HL-60/S4 treated with phorbol 12-myristate 13-acetate at 8.2 ng/mL for 4 days and 3 days (cell line): ENCODE data around the gene PPM1F.

Experiments used
- in situ Hi-C: fragments of 300-500 bp; cut with MboI; formaldehyde crosslinking; loops from 2 replicates; pipeline ENCODE4 v1.15.0; 2022; ENCODE audit warnings: low sequenced_read_pairs

PPM1F gene

DNA sequence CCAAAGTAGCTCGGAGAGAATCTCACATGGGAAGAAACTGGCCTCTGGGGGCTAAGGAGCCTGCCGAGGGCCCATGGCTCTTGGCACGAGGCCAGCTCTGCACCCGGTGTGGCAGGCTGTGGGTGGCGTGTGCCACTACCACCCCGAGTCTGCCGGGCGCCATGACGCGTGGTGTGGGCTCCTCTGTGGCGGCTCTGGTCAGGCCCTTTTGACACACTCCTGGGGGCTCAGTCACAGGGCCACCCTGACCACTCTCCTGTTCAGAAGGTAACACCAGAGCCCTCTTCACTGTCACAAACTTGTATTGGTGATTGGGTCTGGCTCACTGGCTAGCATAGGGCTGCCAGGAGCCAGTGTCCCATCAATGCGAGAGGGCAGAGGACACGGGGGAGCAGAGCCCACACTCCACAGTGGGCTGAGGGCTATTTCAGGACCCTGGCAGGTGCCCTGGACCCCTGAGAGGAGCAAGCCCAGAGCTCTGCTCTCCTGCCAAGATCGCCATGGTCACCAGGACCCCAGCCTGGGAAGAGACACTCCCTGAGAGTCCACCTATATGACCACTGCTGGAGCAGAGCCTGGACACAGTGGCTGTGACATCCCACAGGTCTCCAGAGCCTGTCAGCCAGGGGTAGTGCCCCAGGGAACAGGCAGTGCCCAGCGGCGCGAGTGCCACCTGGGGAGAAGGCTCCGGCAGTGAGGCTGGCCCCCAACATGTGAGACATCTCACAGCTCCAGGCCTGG is 8.6 kb upstream of the PPM1F start:
- in situ Hi-C loops = no loop called here

DNA sequence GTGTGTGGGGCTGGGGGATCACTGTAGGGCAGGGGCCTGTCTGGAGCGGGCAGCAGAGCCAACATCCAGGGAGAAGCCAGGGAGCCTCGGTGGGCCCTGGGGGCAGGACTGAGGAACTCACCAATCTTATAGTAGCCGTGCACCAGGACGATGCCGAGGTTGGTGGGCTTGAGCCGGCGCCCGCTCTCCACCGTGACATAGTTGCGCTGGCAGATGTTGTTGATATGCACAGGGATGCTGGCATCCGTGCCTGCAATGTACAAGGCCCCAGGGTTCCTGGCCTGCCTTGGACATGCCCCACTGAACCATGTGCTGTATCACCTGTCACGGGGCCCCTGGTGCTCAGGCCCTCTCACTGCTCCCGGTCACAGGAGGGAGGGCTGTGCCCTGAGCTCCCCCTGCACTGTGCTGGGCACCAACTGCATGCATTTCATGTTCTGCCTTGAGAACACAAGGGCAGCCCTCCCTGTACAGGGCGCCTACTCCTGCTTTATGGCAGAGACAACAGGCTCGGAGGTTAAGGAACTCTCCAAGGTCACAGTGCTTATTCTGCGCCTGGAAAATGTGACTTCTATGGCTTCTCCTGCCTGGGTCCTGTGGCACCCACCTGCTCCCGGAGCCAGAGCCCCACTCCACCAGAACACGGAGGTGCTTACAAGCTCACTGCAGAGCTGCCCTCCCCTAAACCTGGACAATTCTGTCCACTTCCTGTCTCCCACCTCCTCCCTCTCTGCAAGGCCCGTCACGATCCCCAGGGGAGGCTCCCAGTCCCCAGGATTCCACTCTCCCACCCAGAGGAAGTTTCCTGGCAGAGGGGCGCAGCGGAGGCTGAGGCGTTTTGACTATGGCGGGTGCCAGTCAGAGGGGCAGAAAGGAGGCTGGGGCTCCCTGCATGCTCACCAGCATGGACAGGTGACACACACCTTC is 7.8 kb upstream of the PPM1F start:
- in situ Hi-C loops = no loop called here

GRCh38 chr22:21959274-21960074 is 6.8 kb upstream of the PPM1F start:
- in situ Hi-C loops = no loop called here

DNA sequence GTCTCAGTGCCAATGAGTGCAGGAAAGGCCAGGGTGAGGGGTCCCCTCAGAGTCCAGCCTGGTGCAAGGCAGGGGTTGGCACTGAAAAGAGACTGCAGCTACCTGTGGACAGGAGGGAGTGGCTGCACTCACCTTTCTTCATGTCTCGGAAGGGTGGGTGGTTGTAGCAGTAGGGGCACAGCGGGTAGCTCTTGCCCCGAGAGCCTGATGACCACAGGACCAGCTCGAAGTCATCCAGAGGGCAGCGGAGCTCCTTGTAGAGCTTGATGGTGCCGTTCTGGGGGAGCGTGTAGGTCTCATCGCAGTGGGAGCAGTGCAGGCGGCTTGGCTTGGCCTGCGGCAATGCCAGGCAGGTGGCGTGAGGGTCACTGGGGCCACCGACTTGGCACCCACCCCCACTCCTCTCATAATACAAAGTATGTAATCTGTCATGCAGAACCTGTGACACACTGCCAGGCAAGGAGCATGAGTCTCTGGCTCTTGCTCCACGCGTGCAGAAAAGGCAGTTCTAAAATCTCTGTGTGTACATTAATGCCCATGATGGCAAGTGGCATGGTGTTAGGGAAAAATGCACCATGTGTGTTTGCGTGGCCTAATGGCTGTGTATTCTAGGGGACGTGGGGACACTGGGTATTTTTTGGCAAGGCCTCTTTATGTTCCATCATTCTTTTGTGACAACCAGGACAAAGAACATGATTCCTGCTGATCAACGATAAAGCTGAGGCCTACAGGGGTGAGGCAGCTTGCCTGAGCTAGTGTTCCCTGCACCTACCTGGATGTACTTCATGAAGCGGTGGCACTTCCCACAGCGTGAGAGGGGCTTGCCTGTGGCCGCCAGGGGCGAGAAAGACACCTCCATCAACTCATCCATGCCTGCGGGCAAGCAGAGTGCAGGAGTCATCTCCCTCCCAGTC is 6.0 kb upstream of the PPM1F start:
- in situ Hi-C loops = no loop called here

DNA sequence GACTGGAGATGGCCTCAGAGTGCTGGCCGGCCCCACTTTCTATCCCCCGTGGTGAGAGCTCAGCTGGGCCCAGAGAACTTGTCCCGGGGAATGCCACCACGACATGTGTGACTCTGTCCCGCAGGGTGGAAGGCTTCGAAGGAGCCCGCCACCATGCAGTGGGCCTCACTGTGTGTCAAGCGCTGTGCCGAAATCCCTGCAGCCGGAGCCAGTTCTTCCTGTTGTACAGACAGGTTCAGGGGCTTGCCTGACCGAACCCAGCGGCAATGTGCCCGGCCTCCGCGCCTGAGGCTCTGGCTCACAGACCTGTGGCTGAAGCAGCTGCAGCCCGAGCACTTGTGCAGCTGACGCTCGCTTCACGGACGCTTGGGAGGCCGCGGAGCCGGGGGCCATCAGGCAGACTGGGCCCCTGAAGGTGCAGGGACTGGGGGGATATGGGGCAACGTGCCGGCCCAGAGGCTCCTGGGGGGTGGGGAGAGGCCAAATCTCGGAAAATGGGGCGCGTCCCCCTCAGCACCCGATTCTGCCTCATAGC is 650 bp downstream of the PPM1F start:
- in situ Hi-C loops = no loop called here

DNA sequence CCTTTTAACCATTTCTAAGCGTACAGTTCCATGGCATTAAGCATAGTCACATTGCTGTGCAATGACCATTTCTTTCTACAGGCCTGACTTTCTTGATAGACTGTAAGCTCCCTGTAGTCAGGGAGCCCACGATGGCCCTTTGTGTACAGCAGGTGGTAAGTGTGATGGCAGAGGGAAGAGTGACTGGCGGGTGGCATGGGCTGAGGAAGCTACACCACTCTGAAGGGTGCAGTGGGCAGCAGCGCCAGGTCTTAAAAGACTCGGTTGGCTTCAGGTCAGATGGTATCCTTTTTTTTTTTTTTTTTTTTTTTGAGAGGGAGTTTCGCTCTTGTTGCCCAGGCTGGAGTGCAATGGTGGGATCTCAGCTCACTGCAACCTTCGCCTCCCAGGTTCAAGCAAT is 1.6 kb downstream of the PPM1F start:
- in situ Hi-C loops = no loop called here

DNA sequence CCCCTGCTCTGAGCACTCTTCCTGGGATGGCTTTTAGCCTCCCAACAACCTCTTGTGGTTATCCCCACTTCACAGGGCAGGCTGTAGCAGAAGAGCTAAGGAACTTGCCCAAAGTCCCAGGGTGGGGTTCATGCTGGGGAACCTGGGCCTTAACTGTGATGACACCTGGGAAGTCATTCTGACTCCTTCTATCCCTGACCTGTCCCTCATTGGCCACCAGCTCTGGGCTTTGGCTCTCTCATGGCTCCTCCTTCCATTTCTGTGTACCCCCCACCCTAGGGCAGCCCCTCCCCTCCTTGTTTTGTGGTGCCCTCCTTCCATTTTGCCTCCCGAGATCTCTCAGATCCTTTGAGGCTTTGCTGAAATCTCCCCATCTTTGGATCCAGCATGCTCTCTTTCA is 2.7 kb downstream of the PPM1F start:
- in situ Hi-C loops = loop anchor here (10.0 kb wide), 1 partner anchor 235 kb away; no protein-coding TSS in a partner anchor

- in situ Hi-C loops = loop anchor here (10.0 kb wide), 1 partner anchor 235 kb away; no protein-coding TSS in a partner anchor
Measured at GRCh38 chr22:21949569-21949918, 3.1 kb downstream of the PPM1F start.

DNA sequence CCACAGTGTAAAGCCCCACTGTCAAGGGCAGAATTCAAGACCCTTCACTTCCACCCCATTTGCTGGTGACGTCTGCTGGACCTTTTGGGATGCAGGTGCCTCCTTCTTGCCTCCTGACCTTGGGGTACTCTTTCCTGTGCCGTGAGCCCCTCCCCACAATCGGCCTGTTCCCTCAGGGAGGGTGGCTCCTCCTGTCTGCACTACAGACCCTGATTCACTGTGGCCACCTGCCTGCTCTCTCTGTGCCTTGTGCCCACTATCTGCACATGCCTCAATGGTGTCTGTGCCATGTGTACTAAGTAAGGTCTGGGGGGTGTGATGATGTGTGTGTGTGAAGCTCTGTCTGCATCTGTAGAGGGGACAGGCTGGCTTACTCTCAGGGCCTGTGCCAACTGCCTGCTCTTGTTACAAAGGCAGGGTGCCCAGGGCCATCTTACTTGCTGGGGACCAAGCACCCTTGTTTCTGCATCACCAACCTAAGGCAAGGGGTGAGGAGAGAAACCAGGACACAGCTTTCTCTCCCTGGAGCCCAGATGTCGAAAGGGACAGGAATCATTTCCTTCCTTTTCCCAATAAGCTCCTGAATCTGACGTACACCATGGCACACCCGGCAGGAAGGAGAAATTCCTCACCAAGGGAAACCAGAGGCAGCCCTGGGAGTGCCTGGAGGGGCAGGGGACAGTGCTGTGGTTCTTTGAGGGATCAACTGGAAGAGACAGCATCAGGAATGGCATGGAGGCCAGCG is 3.7 kb downstream of the PPM1F start:
- in situ Hi-C loops = loop anchor here (10.0 kb wide), 1 partner anchor 234 kb away; no protein-coding TSS in a partner anchor

GRCh38 chr22:21948390-21948789 is 4.3 kb downstream of the PPM1F start:
- in situ Hi-C loops = loop anchor here (10.0 kb wide), 1 partner anchor 234 kb away; no protein-coding TSS in a partner anchor

- in situ Hi-C loops = loop anchor here (10.0 kb wide), 1 partner anchor 233 kb away; no protein-coding TSS in a partner anchor
Measured at GRCh38 chr22:21947040-21948014, 5.3 kb downstream of the PPM1F start.

DNA sequence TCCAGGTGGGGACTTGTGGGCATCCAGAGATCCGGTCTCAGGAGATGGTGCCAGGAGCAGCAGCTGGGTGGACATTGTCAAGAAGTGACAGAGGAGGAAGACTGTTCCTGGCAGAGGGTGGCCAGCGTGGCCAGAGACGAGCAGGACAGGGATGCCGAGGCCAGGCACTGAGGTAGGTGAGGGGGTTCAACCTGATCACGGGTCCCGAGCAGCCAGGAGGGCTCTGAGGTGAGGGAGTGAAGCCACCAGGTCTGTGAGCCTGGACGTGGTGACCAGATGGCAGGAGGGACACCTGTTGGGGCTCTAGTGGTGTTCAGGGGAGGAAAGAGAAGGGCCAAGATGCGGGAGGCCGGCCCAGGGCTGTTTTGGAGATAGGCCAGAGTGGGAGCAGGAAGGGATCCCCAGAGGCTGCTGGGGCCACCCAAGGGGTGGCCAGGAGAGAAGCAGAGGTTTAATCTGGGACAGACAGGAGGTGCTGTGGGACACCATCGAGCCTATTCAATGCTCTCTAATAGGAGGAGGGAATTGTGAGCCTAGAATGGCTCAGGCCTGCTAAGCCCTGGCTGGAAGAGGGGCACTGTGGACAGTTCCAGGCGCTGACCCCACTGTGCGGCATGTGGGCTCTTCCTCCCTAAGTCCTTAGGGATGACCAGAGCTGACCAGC is 6.3 kb downstream of the PPM1F start:
- in situ Hi-C loops = loop anchor here (10.0 kb wide), 1 partner anchor 232 kb away; no protein-coding TSS in a partner anchor

DNA sequence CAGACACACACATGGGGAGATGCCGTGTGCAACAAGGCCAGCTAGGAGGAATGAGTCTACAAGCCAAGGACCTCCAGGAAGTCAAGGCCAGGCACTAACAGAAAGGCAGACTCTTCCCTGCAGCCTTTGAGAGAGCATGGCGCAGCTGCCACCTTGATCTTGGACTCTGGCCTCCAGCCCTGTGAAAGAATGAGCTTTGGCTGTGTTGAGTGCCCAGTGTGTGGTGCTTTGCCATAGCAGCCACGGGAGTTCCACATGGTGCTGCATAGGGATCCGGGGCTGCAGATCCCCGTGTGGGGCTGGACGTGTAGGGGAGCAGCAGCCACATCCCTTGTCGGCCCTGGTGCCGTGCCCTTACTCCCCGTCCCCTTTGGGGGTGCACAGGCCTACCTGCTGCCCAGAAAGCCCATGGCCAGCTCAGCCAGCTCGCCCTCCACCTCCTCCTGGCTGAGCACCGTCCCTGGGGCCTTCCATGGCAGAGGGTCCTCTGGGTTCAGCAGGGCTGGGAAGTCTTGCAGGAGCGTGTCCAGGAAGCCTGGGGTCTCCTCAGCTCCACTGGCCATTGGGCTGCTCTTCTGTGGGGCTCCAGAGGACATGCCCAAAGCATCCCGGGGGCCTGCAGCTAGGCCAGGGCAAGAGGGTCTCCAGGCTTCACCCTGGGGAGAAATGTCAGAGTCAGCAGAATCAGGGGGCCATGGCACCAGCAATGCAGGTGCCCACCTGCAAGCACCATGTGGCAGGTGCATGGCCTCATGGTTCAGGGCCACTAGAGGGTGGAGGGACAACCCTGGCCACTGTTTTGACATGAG is 7.0 kb downstream of the PPM1F start:
- in situ Hi-C loops = loop anchor here (10.0 kb wide), 1 partner anchor 231 kb away; no protein-coding TSS in a partner anchor

GRCh38 chr22:21944871-21945270 is 7.8 kb downstream of the PPM1F start:
- in situ Hi-C loops = loop anchor here (10.0 kb wide), 1 partner anchor 230 kb away; no protein-coding TSS in a partner anchor

- in situ Hi-C loops = loop anchor here (10.0 kb wide), 1 partner anchor 229 kb away; no protein-coding TSS in a partner anchor
Measured at GRCh38 chr22:21943571-21944448, 8.8 kb downstream of the PPM1F start.
